IPS-18c (cell line): Measurements from ENCODE around the gene NTN3.

ENCODE experiments used
- H3K4me3 ChIP-seq: 2 replicates; pipeline ENCODE4 v1.7.0; 2013; ENCODE audit warnings: low read depth, mild to moderate bottlenecking, low read length, moderate library complexity; ENCODE audit not compliant: insufficient read depth
- H3K9me3 ChIP-seq: one replicate; pipeline ENCODE4 v1.6.1; 2013; ENCODE audit warnings: mild to moderate bottlenecking, low read length, moderate library complexity; ENCODE audit not compliant: control insufficient read depth, insufficient read depth

Gene NTN3

GRCh38 chr16:2459647-2460390 lies 11.3 kb upstream of the NTN3 start, which contains the start of gene TEDC2:
Gene TEDC2, plus strand, starts transcription at chr16:2460109. Its CDS starts 36 bp downstream, at chr16:2460145.
- H3K4me3 ChIP-seq: peak within 1 kb of the TSS; percentile 87

GRCh38 chr16:2460391-2460713 lies 10.7 kb upstream of the NTN3 start:
- H3K9me3 ChIP-seq: no peaks in the 10 kb centered on the region
- H3K4me3 ChIP-seq: peak overlapping the region; percentile 58

More at GRCh38 chr16:2459647-2460390, 11.3 kb upstream of the NTN3 start, which contains the start of gene TEDC2:
- H3K9me3 ChIP-seq: no peaks in the 10 kb centered on the region

GRCh38 chr16:2460916-2461315 lies 10.2 kb upstream of the NTN3 start:
- Histone ChIP-seq H3K9me3 (no peaks in the 10 kb centered on the region), H3K4me3 (peak overlapping the region; percentile 58)

GRCh38 chr16:2462031-2462866 lies 8.8 kb upstream of the NTN3 start:
- no peaks in the 10 kb centered on the region for H3K9me3 ChIP-seq
- H3K4me3 ChIP-seq: no peak overlapping the region

- H3K4me3 ChIP-seq: no peak overlapping the region
- no peaks in the 10 kb centered on the region for H3K9me3 ChIP-seq
Observed at GRCh38 chr16:2464333-2464732, 6.8 kb upstream of the NTN3 start.

- no peaks in the 10 kb centered on the region for H3K9me3 ChIP-seq
Observed at GRCh38 chr16:2465653-2466415, 5.3 kb upstream of the NTN3 start.

GRCh38 chr16:2466667-2467527 lies 4.2 kb upstream of the NTN3 start:
- no peak overlapping the region for H3K4me3 ChIP-seq
- no peaks in the 10 kb centered on the region for H3K9me3 ChIP-seq

More at GRCh38 chr16:2465653-2466415, 5.3 kb upstream of the NTN3 start:
- H3K4me3 ChIP-seq: no peak overlapping the region

- Histone ChIP-seq H3K9me3 (no peaks in the 10 kb centered on the region), H3K4me3 (peak overlapping the region; percentile 46; the same call in 1 of the 2 replicates)
Observed at GRCh38 chr16:2467528-2468232, 3.4 kb upstream of the NTN3 start.

GRCh38 chr16:2468233-2468724 lies 2.8 kb upstream of the NTN3 start:
- peak overlapping the region; percentile 46 for H3K4me3 ChIP-seq
- no peaks in the 10 kb centered on the region for H3K9me3 ChIP-seq

GRCh38 chr16:2468725-2469398 lies 2.2 kb upstream of the NTN3 start:
- Histone ChIP-seq H3K9me3 (no peaks in the 10 kb centered on the region), H3K4me3 (peak overlapping the region; percentile 46)

- Histone ChIP-seq H3K9me3 (no peaks in the 10 kb centered on the region), H3K4me3 (peak overlapping the region; percentile 46; the same call in 1 of the 2 replicates)
Observed at GRCh38 chr16:2469399-2470233, 1.5 kb upstream of the NTN3 start.

GRCh38 chr16:2470234-2470601 lies 879 bp upstream of the NTN3 start:
- Histone ChIP-seq H3K4me3 (no peak overlapping the region; the same call in 1 of the 2 replicates), H3K9me3 (no peaks in the 10 kb centered on the region)

- H3K4me3 ChIP-seq: no peak overlapping the region; the same call in 1 of the 2 replicates
- H3K9me3 ChIP-seq: no peaks in the 10 kb centered on the region
Observed at GRCh38 chr16:2470603-2471015, 488 bp upstream of the NTN3 start.

- H3K4me3 ChIP-seq: peak overlapping the region; percentile 41
- H3K9me3 ChIP-seq: no peaks in the 10 kb centered on the region
Observed at GRCh38 chr16:2471653-2472487, 773 bp downstream of the NTN3 start.
